ENCODE measurements around the gene CHIT1.

The CHIT1 gene

DNA sequence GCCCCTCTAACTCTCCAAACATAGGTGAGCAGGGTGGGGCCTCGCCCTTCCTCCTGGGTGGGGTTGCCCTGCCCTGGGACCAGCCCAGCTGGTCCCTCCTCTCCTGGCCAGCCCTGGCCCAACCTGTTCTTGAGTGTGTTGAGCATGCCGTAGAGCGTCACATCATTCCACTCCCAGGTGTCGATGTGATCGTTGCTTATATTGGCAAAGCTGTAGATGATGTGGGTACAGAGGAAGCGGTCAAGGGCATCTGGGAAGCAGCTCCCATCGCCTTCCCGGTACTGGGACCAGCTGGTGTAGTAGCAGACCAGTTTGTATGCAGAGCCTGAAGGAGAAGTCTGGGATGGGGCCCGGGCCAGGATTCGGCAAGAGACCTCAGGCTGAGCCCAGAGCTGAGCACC, 44.4 kb downstream of the CHIT1 start:
- TF ChIP-seq, protein P1, sequence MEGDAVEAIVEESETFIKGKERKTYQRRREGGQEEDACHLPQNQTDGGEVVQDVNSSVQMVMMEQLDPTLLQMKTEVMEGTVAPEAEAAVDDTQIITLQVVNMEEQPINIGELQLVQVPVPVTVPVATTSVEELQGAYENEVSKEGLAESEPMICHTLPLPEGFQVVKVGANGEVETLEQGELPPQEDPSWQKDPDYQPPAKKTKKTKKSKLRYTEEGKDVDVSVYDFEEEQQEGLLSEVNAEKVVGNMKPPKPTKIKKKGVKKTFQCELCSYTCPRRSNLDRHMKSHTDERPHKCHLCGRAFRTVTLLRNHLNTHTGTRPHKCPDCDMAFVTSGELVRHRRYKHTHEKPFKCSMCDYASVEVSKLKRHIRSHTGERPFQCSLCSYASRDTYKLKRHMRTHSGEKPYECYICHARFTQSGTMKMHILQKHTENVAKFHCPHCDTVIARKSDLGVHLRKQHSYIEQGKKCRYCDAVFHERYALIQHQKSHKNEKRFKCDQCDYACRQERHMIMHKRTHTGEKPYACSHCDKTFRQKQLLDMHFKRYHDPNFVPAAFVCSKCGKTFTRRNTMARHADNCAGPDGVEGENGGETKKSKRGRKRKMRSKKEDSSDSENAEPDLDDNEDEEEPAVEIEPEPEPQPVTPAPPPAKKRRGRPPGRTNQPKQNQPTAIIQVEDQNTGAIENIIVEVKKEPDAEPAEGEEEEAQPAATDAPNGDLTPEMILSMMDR (IDR thresholded peaks at IDR 0.05; ENCODE audit: borderline replicate concordance, insufficient read depth, low read depth, low read length): no peak
- no peak overlapping the region for H3K4me3 ChIP-seq (ENCODE audit: low read depth, low read length)

DNA sequence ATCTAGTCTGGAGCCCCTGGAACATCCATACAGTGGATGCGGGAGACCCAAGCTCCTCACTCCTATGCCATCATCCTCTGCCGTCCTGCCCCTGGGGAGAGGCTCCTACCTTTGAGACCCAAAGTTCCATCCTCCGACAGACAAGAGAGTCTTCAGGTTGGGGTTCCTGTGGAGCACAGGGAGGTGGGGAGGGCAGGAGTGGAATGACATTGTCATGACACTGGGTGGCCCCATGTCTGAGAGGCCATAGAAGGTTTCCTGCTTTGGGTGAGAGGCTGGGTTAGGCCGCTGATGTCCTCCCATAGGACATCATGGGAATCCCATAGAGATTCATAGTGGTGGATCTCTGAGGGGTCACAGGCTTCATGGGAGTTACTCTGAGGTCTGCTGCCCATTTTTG, 45.0 kb downstream of the CHIT1 start:
- H3K4me3 ChIP-seq (ENCODE audit: low read depth, low read length): no peak overlapping the region
- TF ChIP-seq, protein P1 (IDR thresholded peaks at IDR 0.05; ENCODE audit: borderline replicate concordance, insufficient read depth, low read depth, low read length): no peak

DNA sequence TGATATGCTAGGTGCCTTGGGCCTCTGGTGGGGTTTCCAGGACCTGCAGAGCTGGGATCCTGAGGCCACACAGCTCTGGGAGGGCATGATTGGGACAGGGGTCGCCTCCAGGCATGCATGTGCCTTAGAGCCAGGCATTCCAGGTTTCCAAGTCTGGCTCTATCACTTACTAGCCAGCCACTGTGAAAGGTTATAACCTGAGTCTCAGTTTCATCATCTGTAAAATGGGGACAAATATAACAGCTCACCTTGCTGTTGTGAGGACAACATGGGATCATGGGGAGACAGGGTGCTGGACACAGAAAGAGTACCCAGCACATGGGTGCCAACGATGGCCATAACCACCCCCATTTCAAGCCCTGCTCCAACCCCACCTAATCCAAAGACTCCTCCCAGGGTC, 45.6 kb downstream of the CHIT1 start:
- TF ChIP-seq, protein P1 (IDR thresholded peaks at IDR 0.05; ENCODE audit: borderline replicate concordance, insufficient read depth, low read depth, low read length): no peak
- no peak overlapping the region for H3K4me3 ChIP-seq (ENCODE audit: low read depth, low read length)

DNA sequence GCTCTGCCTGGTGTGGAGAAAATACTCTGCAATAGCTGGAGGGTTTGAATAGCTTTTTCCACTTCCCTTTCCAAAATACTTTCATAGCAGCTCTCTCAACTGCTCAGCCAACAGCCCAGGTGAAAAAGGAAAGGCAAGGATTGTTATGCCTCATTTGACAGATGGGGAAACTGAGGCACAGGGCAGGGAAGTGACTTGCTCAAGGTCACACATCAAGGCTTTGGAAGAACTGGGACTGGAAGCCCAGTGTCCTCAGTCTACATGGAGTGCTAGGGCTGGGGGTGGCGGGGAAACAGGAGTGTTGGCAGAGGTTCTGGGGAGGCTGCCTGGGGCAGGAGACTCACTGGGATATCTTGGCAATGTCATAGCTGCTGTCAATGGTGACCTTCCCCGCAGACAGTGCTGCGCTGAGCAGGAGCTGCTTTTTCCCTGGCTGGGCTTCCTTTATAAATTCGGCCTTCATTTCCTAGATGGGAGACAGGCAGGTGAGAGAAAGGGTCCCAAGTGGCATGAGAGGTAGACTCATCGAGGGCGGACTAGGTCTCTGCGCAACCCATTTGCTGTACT, 47.0 kb downstream of the CHIT1 start:
- no peak overlapping the region for H3K4me3 ChIP-seq (ENCODE audit: low read depth, low read length)
- TF ChIP-seq, protein P1 (IDR thresholded peaks at IDR 0.05; ENCODE audit: borderline replicate concordance, insufficient read depth, low read depth, low read length): no peak

DNA sequence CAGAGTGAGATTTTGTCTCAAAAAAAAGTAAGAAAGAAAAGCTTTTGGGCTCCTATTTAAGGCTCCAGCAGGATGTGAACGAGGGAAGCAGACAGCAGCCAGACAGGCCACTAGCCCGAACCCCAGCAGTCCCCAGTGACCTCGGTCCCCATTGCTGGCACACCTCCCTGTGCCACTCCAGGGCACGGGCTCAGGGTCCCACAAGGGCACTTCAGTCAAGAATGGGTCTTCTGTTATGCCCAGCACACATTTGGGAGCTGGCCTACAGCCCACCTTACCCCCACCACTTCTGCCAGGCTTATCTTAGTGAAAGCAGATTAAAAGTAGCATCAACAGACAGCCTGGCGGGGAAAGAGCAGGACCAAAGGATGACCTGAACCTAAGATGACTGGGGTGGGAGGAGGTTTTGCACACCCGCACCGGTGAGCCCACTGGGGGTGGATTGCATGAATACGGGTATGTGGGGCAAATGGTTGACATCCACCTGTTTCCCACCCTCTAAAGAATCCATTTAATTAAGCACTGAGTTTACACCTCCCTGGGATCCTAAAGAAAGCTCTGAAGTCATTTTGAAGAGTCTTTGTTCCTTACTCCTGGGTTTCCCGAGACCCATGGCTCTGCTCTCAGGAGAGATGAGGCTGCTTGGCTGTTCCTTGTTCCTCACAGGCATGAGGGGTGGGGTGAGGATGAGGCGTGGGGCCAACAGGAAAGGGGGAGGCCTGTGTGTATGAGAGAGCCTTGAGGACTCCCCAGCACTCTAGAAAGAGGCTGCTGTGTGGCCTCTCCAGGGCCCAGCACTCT, 47.7 kb downstream of the CHIT1 start:
- no peak overlapping the region for H3K4me3 ChIP-seq (ENCODE audit: low read depth, low read length)
- TF ChIP-seq, protein P1 (IDR thresholded peaks at IDR 0.05; ENCODE audit: borderline replicate concordance, insufficient read depth, low read depth, low read length): no peak

DNA sequence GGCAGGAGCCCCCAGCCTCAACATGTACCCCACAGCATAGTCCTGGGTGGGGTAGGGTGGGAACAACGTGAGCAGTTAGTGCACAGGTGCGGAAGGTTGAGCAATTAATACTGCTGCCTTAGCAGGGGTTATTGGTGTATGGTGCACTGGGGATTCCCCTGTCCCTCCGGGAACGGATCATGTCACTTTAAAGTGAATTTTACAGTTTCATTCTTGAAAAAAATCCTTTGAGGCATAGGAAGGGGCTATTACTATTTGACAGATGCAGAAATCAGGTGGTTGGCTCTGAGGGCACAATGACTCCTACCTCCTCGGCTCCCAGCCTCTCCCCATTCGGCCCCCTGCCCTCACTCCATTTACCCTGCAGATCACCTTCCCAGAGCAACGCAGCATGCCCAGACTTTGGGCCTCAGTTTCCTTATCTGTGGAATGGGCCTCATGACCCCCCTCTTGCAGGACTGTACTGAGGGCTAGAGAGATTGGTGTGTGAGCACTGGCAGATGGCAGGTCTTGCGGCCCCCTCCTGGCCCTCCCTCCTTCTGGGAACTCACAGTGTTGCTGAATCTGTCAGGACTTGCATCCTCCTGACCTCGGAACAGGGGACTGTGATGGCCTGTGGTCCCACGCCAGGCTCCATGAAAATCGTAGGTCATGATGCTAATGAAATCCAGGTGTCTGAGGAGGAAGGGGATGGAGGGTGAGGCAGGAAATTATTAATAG, 48.7 kb downstream of the CHIT1 start:
- TF ChIP-seq, protein P1 (IDR thresholded peaks at IDR 0.05; ENCODE audit: borderline replicate concordance, insufficient read depth, low read depth, low read length): no peak
- H3K4me3 ChIP-seq (ENCODE audit: low read depth, low read length): no peak overlapping the region
